B cell (primary cell): ENCODE measurements around the gene PPP2R5C.
"Not testable (repeated sequence)": the region's sequence is repeated elsewhere in the genome, so short reads cannot be mapped to it uniquely, and the experiment has no call there.

ENCODE experiments used
- CTCF ChIP-seq: fragments of 200-600 bp; IDR thresholded peaks from one replicate; pipeline ENCODE4 v1.8.0; 2022; ENCODE audit warnings: antibody characterized with exemption, mild to moderate bottlenecking
- EZH2 ChIP-seq: IDR thresholded peaks from 2 replicates; pipeline ENCODE4 v1.6.1; 2012; ENCODE audit warnings: borderline replicate concordance, low read depth, mild to moderate bottlenecking, moderate library complexity, low read length; ENCODE audit not compliant: insufficient read depth, poor library complexity, severe bottlenecking

- TF ChIP-seq CTCF, EZH2: not testable (repeated sequence)
Measured at GRCh38 chr14:101730157-101730556, 31.4 kb upstream of the PPP2R5C start.
